ENCODE measurements around the gene ZNF280C.
"Not testable (repeated sequence)": the region's sequence is repeated elsewhere in the genome, so short reads cannot be mapped to it uniquely, and the experiment has no call there.

ZNF280C gene

DNA sequence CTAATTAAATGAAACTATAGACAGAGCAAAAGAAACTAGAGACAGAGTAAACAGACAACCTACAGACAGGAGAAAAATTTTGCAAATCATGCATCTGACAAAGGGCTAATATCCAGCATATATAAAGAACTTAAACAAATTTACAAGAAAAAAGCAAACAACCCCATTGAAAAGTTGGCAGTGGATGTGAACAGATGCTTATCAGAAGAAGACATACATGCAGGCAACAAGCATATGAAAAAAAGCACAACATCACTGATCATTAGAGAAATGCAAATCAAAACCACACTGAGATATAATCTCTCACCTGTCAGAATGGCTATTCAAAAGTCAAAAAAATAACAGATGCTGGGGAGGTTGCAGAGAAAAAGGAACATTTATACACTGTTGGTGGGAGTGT is 14.8 kb downstream of the ZNF280C start:
- no peak for DNase-seq

DNA sequence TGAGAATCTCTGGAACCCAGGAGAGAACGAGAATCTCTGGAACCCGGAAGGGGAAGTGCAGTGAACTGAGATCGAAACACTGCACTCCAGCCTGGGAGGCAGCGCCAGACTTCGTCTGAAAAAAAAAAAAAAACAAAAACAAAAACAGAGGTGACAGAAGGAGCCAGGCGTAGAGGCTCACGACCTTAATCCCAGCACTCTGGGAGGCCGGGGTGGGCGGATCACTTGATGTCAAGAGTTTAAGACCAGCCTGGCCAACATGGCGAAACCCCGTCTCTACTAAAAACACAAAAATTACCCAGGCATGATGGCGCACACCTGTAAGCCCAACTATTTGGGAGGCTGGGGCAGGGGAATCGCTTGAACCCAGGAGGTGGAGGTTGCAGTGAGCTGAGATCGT is 17.0 kb downstream of the ZNF280C start:
- no peak for DNase-seq

DNA sequence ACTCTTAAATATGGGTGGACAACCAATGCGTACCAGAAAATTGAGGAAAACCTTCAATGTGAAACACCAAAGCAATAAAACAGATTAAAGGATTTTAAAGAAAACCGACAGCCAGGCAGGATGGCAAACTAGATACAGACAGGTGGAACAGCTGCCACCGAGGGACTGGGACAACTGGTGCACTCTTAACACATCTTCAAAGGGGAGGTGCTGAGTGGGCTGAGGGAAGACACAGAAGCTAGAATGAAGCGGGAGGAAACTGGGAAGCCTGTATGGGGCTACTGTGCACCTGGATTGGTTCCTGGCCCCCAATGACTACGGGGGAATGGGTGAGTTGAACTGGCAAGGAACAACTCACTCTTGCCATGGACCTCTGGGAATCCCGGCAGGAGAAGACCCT is 20.7 kb downstream of the ZNF280C start:
- DNase-seq: no peak

DNA sequence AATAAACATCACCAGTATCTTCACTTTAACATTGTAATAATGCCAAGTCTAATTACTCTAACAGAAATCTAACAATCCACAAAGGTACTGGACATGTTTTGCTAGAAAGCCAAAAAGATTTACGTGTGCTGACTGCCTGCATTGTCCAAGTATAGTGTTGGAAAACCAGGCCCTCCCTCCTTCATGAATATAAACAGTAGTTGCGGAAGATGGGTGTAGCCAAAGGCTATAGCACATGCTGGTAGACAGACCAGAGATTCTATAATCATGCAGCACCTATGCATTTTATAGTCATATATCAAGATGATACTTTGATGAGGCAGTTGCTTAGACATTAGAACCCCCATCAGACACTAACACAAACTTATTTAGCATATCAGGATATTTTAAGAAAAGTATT is 22.6 kb downstream of the ZNF280C start:
- DNase-seq: no peak

DNA sequence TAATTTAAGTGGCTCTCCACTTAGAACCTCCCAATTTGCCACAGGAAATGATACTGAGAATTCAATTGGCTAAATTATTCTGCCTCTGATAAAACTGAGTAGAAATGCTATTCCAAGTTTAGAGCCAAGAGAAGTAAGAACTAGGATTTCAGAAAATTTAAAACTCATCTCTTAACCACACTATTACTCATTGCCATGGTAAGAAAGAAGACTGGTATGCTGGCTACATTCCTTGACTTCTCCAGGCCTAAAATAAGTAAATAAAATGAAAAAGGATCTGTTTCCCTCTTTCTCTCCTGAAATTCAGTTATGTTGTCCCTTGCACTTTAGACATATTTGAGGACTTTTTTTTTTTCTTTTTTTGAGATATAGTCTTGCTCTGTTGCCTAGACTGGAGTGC is 23.3 kb downstream of the ZNF280C start:
- DNase-seq: no peak

DNA sequence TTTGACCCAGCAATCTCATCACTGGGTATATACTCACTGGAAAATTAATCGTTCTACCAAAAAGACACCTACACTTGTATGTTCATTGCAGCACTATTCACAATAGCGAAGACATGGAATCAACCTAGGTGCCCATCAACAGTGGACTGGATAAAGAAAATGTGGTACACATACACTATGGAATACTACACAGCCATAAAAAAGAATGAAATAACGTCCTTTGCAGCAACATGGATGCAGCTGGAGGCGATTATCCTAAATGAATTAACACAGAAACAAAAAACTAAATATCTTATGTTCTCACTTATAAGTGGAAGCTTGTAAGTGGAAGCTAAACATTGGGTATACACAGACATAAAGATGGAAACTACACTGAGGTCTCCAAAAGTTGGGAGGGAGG is 37.5 kb downstream of the ZNF280C start:
- DNase-seq: not testable (repeated sequence)

DNA sequence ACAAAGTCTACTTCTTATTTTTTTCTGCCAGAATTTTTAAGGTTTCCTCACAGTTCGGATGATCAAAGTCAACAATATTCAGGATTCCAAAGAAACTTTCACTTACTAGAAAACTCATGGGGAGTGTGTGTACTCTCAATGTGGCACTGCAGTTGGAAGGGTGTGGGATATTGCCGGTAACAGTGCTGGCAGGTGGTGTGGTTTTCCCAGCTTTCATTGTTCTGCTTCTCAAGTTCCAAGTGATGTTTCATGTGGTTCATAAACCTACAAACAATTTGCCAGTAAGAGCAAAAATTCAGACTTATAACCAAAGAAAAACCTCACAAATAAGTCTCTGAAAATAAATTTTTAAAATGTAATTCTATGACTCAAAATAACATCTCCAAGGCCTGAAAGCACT is 39.8 kb downstream of the ZNF280C start:
- DNase-seq: no peak

DNA sequence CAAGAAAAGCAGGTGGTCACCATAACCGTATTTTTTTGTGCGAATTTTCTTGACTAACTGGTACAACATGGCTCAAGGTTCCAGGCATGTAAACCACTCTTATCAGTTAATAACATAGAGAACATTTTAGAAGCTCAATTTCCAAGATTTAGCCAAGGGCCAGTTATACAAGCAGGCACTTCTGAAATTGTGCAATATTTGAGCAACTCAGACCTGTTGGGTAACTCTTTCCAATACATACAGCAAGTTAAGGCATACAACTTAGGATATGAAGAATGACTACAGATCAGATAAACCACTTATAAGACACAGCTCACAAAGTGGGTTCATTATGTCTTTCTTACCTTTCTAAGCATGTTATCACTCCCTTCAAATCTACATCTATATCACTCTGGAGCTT is 43.9 kb downstream of the ZNF280C start:
- DNase-seq: no peak

DNA sequence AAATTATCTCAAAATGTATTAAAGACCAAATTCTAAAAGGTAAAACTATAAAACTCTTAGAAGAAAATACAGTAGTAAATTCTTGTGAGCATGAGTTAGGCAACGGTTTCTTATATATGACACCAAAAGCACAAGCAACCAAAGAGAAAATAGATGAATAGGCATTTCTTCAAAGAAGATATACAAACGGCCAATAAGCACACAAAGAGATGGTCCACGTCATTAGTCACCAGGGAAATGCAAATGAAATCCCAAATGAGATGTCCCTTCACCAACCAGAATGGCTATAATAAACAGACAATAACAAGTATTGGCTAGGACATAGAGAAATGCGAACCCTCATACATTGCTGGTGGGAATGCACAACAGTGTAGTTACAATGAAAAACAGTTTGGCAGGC is 52.4 kb downstream of the ZNF280C start:
- DNase-seq: no peak

DNA sequence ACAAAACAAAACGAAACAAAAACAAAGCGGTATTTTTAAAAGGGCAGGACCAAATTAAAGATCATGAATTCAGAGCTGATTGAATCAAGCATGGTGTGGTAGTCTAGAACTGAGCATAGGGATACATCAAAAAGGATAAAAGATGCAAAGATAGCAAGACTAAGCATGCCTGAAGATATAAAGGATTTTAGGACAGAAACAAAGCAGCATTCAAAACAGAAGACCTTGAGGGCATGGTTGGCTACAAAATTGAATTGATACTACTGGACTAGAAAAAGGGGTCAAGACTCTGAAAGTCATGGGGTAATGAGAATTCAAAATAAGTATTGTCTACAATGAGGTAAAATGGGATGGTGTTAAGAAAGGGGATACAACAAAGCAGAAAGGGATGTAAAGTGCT is 55.3 kb downstream of the ZNF280C start:
- no peak for DNase-seq

DNA sequence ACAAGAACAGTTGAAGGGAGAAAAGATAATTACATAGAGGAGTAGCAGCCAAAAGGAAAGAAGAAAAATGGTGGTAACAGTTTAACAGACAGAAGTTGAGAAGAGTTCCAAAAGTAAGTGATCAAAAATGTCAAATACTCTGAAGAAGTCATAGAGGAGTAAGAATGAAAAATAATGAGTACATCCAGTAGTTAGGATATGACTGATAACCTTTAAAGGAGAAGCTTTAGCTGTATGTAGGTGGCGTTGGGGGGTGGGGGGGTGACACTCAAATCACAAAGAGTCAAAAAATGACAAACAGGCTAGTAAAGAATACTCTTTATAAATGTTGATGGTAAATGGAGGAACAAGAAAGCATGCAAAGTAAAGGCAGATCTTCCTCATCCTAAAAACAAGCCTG is 56.3 kb downstream of the ZNF280C start:
- no peak for DNase-seq

DNA sequence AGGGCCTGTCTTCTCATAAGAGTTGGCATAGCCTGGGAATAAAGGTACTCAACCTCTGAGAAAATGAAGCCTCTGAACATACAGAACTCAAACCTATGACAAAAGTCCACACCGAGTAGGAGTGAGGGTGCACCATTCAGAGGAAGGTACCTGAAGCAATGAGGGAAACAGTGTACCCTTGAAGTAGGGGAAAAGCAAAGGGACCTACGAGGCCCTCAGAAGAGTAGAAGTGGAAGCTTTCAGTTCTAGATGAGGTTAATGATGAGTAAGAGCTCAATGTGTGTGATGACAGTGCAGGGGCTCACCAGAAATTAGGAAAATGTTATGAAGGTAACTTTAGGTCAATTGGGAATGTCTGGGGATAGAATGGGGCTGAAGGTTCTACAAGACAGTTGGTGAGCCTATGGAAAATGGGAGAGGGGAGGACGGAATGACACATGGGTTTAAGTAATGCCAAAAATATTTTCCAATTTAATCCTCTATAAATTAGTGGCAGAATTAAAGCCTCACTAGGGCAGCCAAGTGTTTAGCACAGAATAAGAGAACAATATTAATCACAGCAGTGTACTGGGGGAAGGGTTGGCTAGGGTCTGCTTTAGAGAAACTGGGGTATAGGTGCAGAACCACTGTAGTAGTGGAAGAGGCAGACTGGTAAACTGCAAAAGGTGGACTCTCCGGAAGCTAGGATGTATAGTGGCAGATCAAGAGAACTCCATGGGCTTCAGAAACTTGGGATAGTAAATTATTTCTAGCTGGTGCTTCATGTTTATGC is 57.1 kb downstream of the ZNF280C start:
- no peak for DNase-seq

DNA sequence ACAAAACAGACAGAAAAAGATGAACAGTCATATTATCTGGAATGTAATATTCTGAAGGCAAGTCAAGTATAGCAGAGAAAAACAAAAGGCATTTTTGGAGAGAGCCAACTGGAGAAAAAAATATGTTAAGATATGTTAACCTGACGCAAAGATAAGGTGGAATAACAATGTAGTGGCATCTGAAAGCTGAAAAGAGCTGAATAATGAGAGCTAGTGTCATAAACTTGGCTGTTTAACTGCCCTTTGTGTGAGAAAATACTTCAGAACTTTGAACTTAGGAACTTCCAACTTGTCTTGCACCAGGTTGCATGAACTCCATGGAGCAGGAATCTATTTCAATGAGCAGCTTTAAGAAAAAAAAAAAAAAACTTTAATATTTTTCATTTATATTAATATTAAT is 64.1 kb downstream of the ZNF280C start:
- DNase-seq: no peak

DNA sequence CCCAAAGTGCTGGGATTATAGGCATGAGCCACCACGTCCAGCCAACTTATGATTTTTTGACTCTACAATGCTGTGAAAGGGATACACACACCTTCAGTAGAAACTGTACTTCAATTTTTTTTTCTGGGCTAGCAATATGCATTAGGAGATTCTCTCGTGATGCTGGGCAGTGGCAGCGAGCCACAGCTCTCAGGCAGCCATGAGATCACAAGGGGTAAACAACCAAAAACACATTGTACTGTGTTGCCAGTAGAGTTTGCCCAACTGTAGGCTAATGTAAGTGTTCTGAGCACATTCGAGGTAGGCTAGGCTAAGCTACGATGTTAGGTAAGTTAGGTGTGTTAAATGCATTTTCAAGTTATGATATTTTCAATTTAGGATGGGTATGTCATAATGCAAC is 71.2 kb downstream of the ZNF280C start:
- DNase-seq: no peak

DNA sequence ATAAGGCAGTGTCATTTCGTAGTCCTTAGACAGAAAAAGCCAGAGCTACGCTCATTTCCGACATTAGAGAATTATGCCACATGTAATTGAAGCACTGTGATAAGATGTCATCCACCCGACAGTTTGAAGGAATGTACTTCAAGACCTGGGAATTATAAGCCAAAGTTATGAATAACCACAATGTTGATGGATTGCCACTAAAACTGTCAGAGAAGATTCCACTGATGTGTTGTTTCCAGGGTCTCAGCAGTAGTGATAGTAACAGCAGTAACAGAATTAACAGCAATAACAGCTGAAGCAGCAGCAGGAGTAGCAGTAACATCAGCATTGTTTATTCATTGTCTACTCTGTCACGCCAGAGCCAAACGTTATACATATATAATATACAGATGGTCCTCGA is 72.2 kb downstream of the ZNF280C start:
- DNase-seq: no peak

DNA sequence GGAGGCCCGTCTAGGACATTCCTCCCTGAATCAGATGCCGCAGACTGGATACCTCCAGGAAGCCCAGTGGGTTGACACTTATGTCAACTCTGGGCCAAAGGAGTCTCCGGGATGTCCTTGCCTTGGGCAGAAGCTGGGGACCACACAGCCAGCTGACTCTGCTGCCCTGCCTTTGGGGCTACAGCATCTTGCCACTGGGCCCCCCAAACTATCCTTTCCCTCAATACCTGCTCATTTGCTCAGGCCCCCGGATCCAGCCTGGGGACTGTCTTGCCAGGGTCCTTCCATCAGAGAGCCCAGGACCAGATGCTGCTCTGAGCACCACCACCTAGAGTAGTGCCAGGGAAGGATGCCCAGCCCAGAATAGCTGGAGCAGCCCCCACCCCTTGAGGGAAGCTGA is 77.9 kb downstream of the ZNF280C start:
- DNase-seq: no peak

DNA sequence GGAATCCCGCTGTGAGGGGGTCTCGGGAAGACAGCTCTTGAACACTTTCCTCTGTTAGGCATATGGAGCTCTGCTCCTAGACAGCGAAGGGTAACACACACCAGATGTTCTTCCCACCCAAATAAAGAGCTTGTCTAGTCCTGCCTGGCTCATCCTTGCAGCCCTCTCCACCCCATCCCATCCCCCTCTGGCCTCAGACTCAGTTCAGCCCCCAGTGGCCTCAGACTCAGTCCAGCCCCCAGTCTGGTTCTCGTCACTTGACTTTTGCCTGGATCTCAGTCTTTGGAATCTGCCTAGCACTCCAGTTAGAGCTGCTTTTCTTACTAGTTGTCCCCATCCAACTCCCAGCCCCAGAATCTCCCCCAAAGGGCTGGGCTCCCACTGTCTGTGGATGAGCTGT is 82.0 kb downstream of the ZNF280C start:
- no peak for DNase-seq

DNA sequence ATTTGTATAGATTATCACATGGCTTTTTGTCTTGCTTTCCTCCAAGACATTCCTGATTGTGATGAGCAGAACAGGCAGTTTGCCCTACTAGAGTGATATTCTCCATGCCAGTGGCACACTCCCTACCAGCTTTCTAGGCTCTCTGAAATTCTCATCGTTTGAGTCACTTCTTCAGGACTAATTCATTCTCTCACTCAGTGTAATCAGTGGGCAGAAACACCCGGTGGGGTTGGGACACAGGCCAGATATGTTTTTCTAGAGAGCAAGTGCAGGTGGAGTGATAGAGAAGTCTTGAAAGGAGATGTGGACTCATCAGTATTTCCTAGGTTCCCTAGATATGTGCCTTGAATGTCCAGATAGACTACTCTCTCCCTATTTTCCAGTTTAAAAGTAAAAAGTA is 83.8 kb downstream of the ZNF280C start:
- DNase-seq: no peak

DNA sequence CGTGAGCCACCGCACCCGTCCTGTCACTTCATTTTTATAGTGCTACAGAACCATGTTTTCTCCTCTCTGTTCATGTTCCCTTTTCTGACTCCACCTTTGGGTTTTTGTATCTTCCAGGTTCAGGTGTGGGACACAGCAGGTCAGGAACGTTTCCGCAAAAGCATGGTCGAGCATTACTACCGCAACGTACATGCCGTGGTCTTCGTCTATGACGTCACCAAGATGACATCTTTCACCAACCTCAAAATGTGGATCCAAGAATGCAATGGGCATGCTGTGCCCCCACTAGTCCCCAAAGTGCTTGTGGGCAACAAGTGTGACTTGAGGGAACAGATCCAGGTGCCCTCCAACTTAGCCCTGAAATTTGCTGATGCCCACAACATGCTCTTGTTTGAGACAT is 84.5 kb downstream of the ZNF280C start:
- no peak for DNase-seq

DNA sequence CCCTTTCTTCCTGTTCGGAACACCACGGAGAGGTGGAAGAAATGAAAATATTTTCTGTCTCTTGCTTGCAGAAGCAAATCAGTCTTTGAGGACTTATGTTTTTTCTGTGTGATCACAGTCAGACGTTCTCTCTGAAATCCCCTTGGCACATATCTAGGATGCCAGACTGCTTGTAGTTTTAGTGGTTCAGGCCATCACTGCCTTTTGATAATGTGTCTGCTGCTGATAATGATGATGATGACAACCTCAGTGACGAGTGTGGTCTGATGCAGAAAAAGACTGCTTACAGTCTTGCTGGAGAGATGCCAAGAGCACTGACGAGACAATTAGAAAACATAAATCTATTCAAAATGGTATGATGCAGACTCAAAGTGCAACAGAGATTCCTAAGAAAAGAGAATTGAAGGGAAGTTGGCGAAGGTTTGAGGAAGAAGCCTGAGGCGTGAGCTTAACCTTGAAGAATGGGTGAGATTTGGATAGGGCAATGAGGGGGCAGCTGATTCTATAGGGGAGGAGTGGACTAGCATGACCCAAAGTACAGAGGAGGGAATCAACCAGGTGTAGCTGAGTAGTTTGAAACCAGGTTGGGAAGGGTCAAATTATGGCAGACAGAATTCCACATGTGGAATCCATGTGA is 89.0 kb downstream of the ZNF280C start:
- no peak for DNase-seq

DNA sequence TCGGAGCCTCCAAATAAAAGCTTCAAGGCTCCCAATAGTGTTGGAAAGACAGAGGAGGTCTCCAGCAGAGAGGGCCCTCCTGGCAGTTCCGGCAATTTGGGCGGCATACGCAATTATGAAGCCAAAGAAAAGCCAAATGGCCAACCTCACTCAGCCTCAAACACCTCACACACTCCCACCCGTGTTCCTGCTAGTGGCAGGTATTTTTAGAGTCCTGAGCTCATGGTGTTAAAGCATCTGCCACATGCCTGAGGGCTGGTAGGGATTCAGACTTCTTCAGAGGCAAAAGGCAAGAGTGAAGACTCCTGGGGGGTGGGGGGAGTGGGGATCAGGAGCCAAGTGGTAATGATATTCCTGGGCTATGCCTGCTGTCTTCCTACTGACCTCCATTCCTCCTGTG is 89.5 kb downstream of the ZNF280C start:
- DNase-seq: no peak

DNA sequence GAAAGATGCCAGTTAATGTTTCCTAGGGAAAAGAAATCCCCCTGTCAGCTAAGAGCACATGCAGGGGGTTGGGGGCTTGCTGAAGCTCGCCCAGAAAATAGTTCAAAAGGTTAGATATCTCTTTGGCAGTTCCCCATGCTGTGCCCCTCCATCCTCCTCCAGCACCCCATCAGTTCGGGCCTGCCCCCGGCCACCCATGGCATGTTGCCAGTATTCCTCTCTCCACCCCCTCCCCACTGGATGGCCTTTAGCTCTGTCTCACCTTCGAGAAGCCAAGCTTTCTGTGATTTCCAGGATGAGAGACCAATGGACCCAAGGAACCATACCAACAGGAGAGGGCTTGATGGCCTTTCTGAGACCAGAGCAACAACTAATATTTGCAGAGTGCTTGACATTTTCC is 91.8 kb downstream of the ZNF280C start:
- no peak for DNase-seq

DNA sequence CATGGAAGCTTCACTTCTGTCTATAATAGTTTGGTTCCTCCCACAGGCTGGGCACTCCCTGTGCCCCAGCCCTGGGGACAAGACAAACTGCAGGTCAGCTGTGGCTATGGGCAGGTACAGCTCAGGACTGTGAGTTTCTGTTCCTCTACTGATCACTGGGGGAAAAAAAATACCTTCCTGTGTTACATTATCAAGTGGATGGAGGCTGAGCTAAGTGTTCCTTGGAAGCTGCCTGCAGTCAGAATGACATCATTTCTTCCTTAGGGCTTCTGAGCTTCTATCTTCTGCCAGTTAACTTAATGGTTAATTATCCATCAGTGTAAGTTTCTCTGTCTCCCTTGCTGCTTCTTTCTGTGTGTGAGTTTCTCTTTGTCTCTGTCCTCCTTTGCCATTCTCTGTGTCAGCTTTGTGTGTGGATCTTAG is 92.3 kb downstream of the ZNF280C start:
- DNase-seq: no peak

DNA sequence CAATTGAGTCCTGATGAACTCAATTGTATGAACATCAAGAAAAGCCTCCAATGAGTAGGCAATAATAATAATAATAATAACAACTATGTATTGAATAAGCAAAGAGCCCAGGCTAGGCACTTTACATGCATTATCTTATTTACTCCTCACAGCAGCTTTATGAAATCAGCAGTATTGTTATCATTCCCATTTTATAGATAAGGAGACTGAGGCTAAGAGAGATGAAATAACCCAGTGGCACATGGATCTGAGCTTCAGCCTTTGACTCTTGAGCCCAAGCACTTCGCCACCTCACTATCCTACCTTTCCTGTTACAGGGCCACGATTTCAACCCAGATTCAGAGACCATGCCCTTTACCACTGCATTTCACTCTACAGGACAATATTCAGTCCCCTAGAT is 93.8 kb downstream of the ZNF280C start:
- DNase-seq: no peak
